Mesendoderm (in vitro differentiated cells): ENCODE results near the gene ZNF638.

Experiments
- DNase-seq: peaks from one replicate; pipeline ENCODE4 v3.0.0; 2013
- H2AK5ac ChIP-seq: 2 replicates; pipeline ENCODE4 v1.6.1; 2013; ENCODE audit warnings: low read length, inconsistent platforms
- H2BK120ac ChIP-seq: 2 replicates; pipeline ENCODE4 v1.6.1; 2013; ENCODE audit warnings: low read depth, mild to moderate bottlenecking, low read length, moderate library complexity, mixed read lengths
- H2BK15ac ChIP-seq: replicated peaks from 2 replicates; pipeline ENCODE4 v1.6.1; 2013; ENCODE audit warnings: low read depth, mild to moderate bottlenecking, moderate library complexity
- H2BK5ac ChIP-seq: 2 replicates; pipeline ENCODE4 v1.6.1; 2013; ENCODE audit warnings: low read length, inconsistent platforms
- H3K18ac ChIP-seq: 2 replicates; pipeline ENCODE4 v1.6.1; 2013; ENCODE audit warnings: mild to moderate bottlenecking, low read length, mixed read lengths
- H3K23ac ChIP-seq: one replicate; pipeline ENCODE4 v1.6.1; 2013; ENCODE audit warnings: low read length
- H3K27ac ChIP-seq: 2 replicates; pipeline ENCODE4 v1.5.1; 2013; ENCODE audit warnings: low read depth, mild to moderate bottlenecking, inconsistent platforms, low read length, moderate library complexity
- H3K27me3 ChIP-seq: 2 replicates; pipeline ENCODE4 v1.6.1; 2013; ENCODE audit warnings: low read length, control low read depth, mild to moderate bottlenecking, inconsistent platforms; ENCODE audit not compliant: insufficient read depth, poor library complexity
- H3K36me3 ChIP-seq: 2 replicates; pipeline ENCODE4 v1.6.1; 2013; ENCODE audit warnings: low read length, inconsistent platforms; ENCODE audit not compliant: control insufficient read depth, insufficient read depth
- H3K4ac ChIP-seq: one replicate; pipeline ENCODE4 v1.6.1; 2013; ENCODE audit warnings: low read depth, mild to moderate bottlenecking, low read length, moderate library complexity
- H3K4me1 ChIP-seq: 2 replicates; pipeline ENCODE4 v1.6.1; 2013; ENCODE audit warnings: low read depth, low read length, inconsistent platforms; ENCODE audit not compliant: control insufficient read depth
- H3K4me2 ChIP-seq: 2 replicates; pipeline ENCODE4 v1.6.1; 2013; ENCODE audit warnings: low read length
- H3K4me3 ChIP-seq: 2 replicates; pipeline ENCODE4 v1.5.1; 2013; ENCODE audit warnings: mild to moderate bottlenecking, low read length
- H3K56ac ChIP-seq: one replicate; pipeline ENCODE4 v1.6.1; 2013; ENCODE audit warnings: low read length
- H3K79me1 ChIP-seq: 2 replicates; pipeline ENCODE4 v1.6.1; 2013; ENCODE audit warnings: low read length, inconsistent platforms
- H3K79me2 ChIP-seq: 2 replicates; pipeline ENCODE4 v1.6.1; 2013; ENCODE audit warnings: mild to moderate bottlenecking, low read length; ENCODE audit not compliant: control insufficient read depth, insufficient read depth
- H3K9ac ChIP-seq: 2 replicates; pipeline ENCODE4 v1.6.1; 2013; ENCODE audit warnings: low read length, inconsistent platforms
- H4K5ac ChIP-seq: one replicate; pipeline ENCODE4 v1.6.1; 2013; ENCODE audit warnings: low read length
- H4K8ac ChIP-seq: one replicate; pipeline ENCODE4 v1.6.1; 2013; ENCODE audit warnings: low read depth, mild to moderate bottlenecking, control low read depth, low read length, moderate library complexity
- WGBS: extraction: QIAGEN DNeasy Blood & Tissue Kit; methylation state at CpG from one replicate; pipeline ENCODE4 v1.1.7; 2013; ENCODE audit warnings: low lambda C conversion rate, missing lambda C conversion rate; ENCODE audit not compliant: insufficient coverage; ENCODE audit errors: extremely low coverage; 5-methylcytosine and 5-hydroxymethylcytosine counted together

Gene ZNF638

DNA sequence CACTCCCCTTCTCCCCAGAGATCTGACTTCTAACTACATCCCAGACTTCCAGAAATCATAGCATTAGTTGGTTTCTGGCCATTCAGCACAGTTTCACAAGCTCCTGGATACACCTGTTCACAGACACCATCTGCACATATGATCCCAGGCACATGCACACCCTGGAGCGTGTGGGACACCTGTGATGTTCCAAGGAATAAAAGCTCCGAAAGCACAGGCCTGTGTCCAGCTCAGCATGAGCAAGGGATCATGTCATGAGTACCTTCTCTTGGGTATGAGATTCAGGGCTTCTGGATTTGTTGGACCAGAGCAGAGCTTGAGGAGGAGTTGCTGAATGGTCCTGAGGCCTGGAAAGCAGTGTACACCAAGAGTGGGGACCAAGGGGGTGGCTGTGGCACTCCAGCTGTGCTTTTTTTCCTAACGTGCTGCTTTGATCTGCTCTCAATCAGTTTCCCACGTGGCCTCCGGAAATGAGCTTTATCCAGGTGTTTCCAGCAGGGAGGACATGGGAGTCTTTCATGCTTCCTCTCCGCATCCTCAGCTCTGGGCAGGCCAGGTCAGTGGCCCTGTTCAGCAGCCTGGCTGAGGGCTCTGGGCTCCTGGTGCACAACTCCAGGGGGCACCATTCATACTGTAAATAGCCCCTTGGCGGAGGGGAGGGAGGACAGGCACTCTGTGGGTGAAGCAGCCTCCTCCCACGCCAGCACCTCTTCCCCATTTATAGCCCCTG, 123.6 kb downstream of the ZNF638 start:
- WGBS: no CpG with 5 or more reads among the region's 8 CpGs
- Histone ChIP-seq H3K4me1 (peaks cover 21% of the 10 kb centered on the region), H4K8ac (no peak overlapping the region), H3K4me2 (no peak overlapping the region), H3K18ac (peak overlapping the region; percentile 2), H3K4ac (peak overlapping the region; percentile 17), H2BK5ac (peak overlapping the region; percentile 67), H3K36me3 (no peaks in the 10 kb centered on the region), H2BK15ac (no peak overlapping the region), H3K4me3 (no peak overlapping the region), H3K79me2 (no peaks in the 10 kb centered on the region), H3K79me1 (no peaks in the 10 kb centered on the region), H2AK5ac (peak overlapping the region; percentile 6), H4K5ac (no peak overlapping the region), H3K27ac (peak overlapping the region; percentile 75), H2BK120ac (no peak overlapping the region), H3K27me3 (no peaks in the 10 kb centered on the region), H3K23ac (no peak overlapping the region), H3K56ac (peak overlapping the region; percentile 87), H3K9ac (peak overlapping the region; percentile 41)
- DNase-seq: peak; percentile 37

DNA sequence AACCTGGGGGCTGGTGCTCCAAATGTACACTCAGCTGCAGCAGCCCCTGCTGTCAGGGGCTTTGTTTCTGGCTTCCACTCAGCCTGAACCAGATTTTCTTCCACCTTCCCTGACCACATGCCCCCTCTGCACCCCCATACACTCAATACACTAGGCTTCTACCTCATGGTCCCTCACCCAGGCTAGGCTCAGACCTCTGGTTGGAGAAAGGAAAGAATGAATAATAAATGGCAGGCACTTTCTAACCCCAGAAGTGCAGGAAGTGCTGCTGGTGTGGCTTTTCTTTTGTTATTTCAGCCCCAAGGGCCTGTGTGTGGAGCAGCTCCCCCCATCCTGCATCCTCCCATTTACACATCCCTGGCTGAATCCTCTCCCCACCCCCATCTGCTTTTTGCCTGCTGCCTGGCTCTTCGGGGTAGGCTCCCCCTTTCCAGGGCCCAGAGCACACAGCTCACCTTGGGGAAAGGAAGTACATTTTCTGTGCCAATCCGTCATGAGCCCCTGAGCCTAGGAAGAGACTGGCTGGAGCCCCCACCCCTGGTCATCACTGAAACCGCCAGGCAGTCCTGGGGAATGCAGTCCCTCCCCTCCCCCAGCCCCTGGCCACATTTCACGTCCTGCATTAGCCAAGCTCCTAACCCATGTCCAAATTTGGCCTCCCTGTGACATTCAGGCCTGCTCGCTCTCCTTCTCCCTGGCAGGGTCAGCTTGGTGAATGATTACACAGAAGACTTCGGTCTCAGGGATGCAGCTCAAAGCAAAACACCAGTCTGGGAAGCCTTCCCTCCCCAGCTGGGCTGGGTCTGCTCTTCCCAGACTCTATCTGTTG, 124.4 kb downstream of the ZNF638 start:
- Histone ChIP-seq H3K36me3 (no peaks in the 10 kb centered on the region), H3K56ac (peak overlapping the region; percentile 87), H3K23ac (no peak overlapping the region), H3K18ac (peak overlapping the region; percentile 33), H3K4ac (peak overlapping the region; percentile 17), H3K27ac (peak overlapping the region; percentile 75), H3K27me3 (no peaks in the 10 kb centered on the region), H2BK15ac (no peak overlapping the region), H2BK120ac (no peak overlapping the region), H4K8ac (no peak overlapping the region), H3K79me1 (no peaks in the 10 kb centered on the region), H2BK5ac (peak overlapping the region; percentile 67), H3K79me2 (no peaks in the 10 kb centered on the region), H2AK5ac (no peak overlapping the region), H4K5ac (peak overlapping the region; percentile 13), H3K4me3 (no peak overlapping the region), H3K9ac (peak overlapping the region; percentile 41), H3K4me2 (no peak overlapping the region), H3K4me1 (peaks cover 22% of the 10 kb centered on the region)
- WGBS: no CpG with 5 or more reads among the region's 6 CpGs
- peak; percentile 83 for DNase-seq

DNA sequence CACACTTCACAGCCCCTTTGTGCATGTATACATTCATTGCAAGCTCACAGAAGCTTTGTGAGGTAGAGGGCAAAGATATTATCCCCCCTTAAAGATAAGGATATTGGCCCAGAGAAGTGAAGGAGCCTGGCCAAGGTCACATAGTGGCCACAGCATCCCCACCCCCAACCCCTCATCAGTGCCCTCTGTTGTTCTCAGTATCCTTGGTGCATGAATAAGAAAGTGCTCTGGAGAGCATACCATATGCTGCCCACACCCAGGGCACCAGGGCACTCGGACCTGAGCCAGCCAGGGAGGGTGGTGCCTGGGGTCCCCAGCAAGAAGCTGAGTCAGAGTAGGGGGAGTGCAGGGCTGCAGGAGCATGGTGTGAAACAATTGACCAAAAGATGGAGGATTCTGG, 125.0 kb downstream of the ZNF638 start:
- Histone ChIP-seq H4K5ac (peak overlapping the region; percentile 13), H3K4me2 (no peak overlapping the region), H3K4ac (no peak overlapping the region), H3K36me3 (no peaks in the 10 kb centered on the region), H3K79me2 (no peaks in the 10 kb centered on the region), H3K18ac (peak overlapping the region; percentile 33), H3K4me3 (no peak overlapping the region), H3K27me3 (no peaks in the 10 kb centered on the region), H2AK5ac (no peak overlapping the region), H2BK15ac (no peak overlapping the region), H3K9ac (peak overlapping the region; percentile 41), H2BK120ac (no peak overlapping the region), H3K4me1 (peaks cover 25% of the 10 kb centered on the region), H3K79me1 (no peaks in the 10 kb centered on the region), H3K27ac (peak overlapping the region; percentile 75), H3K56ac (peak overlapping the region; percentile 87), H2BK5ac (peak overlapping the region; percentile 65), H3K23ac (no peak overlapping the region), H4K8ac (no peak overlapping the region)
- WGBS: no CpG with 5 or more reads among the region's 1 CpG
- peak; percentile 58 for DNase-seq

DNA sequence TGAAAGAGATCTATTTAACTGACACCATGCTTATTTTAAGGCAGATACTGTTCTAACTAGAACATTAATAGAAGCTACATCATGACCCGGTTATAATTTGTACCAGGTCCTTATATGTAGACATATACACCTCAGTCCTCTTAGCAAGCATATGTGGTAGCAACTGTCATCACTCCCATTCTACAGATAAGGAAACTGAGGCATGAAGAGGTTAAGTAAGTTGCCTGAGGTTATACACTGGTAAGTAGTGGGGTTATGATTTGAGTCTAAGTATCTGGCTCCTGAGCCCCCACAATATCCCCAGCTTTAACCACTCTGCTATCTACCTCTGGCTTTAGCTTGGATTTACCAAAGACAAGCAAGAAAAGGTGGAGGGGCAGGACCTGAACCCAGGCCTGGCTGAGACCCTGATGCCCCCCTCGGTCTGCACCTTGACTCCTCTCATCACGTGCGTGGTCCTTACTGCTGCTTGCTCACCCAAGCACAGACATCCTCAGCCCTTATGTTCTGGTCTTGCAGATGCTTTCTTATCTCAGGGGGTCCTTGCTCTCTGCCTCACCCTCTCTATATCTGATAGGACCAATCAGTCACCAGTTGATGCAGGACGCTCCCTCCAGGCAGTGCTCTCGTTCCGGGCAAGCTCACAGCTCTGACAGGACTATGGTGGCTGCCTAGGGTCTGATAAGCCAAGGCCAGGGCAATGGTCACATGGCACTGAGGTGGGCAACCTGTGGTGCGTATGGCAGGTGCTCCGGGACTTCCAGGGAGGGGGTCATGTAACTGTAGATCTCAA, 125.7 kb downstream of the ZNF638 start:
- no peak overlapping the region for H3K27ac ChIP-seq
- H2BK15ac ChIP-seq: no peak overlapping the region
- peaks cover 25% of the 10 kb centered on the region for H3K4me1 ChIP-seq
- no peak overlapping the region for H2AK5ac ChIP-seq
- no peak overlapping the region for H2BK5ac ChIP-seq
- H3K4me3 ChIP-seq: no peak overlapping the region
- no peak overlapping the region for H3K4me2 ChIP-seq
- H3K36me3 ChIP-seq: no peaks in the 10 kb centered on the region
- H4K5ac ChIP-seq: no peak overlapping the region
- H2BK120ac ChIP-seq: no peak overlapping the region
- no CpG with 5 or more reads among the region's 9 CpGs for WGBS
- no peaks in the 10 kb centered on the region for H3K79me2 ChIP-seq
- no peak overlapping the region for H4K8ac ChIP-seq
- H3K56ac ChIP-seq: no peak overlapping the region
- H3K4ac ChIP-seq: no peak overlapping the region
- H3K79me1 ChIP-seq: no peaks in the 10 kb centered on the region
- H3K23ac ChIP-seq: no peak overlapping the region
- H3K18ac ChIP-seq: no peak overlapping the region
- DNase-seq: no peak
- H3K27me3 ChIP-seq: no peaks in the 10 kb centered on the region
- H3K9ac ChIP-seq: no peak overlapping the region

DNA sequence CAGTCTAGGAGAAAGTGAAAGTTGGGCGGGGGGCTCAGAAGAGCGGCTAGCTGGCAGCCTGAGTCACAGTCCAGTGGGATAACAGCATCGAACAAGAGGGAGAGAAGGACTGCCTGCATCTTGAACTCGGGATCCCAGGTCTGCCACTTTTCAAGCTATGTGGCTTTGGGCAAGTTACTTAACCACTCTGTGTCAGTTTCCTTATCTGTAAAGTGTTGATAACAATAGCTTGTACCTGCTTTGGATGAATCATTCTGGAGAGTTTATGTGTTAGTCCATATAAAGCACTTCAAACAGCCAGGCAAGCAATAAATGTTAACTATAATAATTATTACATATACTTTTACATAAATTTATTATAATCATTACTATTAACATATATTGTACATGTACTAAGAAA, 126.3 kb downstream of the ZNF638 start:
- Histone ChIP-seq H3K79me2 (no peaks in the 10 kb centered on the region), H3K4me3 (no peak overlapping the region), H3K56ac (no peak overlapping the region), H3K18ac (no peak overlapping the region), H3K9ac (no peak overlapping the region), H2BK120ac (no peak overlapping the region), H3K79me1 (no peaks in the 10 kb centered on the region), H3K36me3 (no peaks in the 10 kb centered on the region), H3K4me1 (peaks cover 25% of the 10 kb centered on the region), H3K23ac (no peak overlapping the region), H4K8ac (no peak overlapping the region), H3K4me2 (no peak overlapping the region), H3K27ac (no peak overlapping the region), H2BK15ac (no peak overlapping the region), H2BK5ac (no peak overlapping the region), H2AK5ac (no peak overlapping the region), H4K5ac (no peak overlapping the region), H3K4ac (no peak overlapping the region), H3K27me3 (no peaks in the 10 kb centered on the region)
- DNase-seq: no peak
- no CpG with 5 or more reads among the region's 4 CpGs for WGBS
